CD4-positive, alpha-beta T cell (primary cell): ENCODE data around the gene ABCC4. TPM values are rescaled to one million over a fixed set of nuclear protein-coding genes. Genes with fewer than 3 reads are reported as not detected.

Experiments
- ATAC-seq: fragments of 200-7000 bp; cut with Tn5 transposase; one replicate; pipeline ENCODE4 v1.10.0; 2022; ENCODE audit warnings: mild to moderate bottlenecking; ENCODE audit not compliant: poor library complexity
- CTCF ChIA-PET: fragments of 350-600 bp; sonication (Branson Sonifier 250); formaldehyde crosslinking; loops from one replicate; lab custom pipeline; 2021; ENCODE audit warnings: antibody characterized with exemption, inconsistent platforms; lab: Charles Lee
- POLR2A ChIA-PET: fragments of 350-600 bp; sonication (Branson Sonifier 250); formaldehyde crosslinking; loops from one replicate; lab custom pipeline; 2021; ENCODE audit warnings: antibody characterized with exemption, inconsistent platforms; lab: Charles Lee
- DNase-seq, 14 experiments: peaks; one replicate each; pipeline ENCODE4 v3.0.0-alpha.2; 2013 to 2020; ENCODE audit warnings: mixed read lengths in 2 of 14
- H3K27ac ChIP-seq, 2 donors: one replicate each; pipeline versions ENCODE4 v1.5.1 to v1.7.0; 2013; ENCODE audit warnings: low read length in 2 of 2, low read depth in 1 of 2, mild to moderate bottlenecking in 1 of 2
- H3K27me3 ChIP-seq, 2 experiments: 1 replicate in 1 of 2; 2 replicates in 1 of 2; pipeline versions ENCODE4 v1.6.1 to v1.7.0; 2013; ENCODE audit warnings: low read length in 2 of 2, control low read depth in 1 of 2, mild to moderate bottlenecking in 1 of 2, moderate library complexity in 1 of 2; ENCODE audit not compliant: insufficient read depth in 2 of 2, control insufficient read depth in 1 of 2
- H3K36me3 ChIP-seq: one replicate; pipeline ENCODE4 v1.6.1; 2013; ENCODE audit warnings: low read length, control low read depth; ENCODE audit not compliant: insufficient read depth
- H3K4me1 ChIP-seq: one replicate; pipeline ENCODE4 v1.6.1; 2013; ENCODE audit warnings: low read length, control low read depth; ENCODE audit not compliant: insufficient read depth
- H3K4me3 ChIP-seq: one replicate; pipeline ENCODE4 v1.5.1; 2013; ENCODE audit warnings: mild to moderate bottlenecking, low read length, moderate library complexity
- H3K9me3 ChIP-seq, 2 experiments: 1 replicate in 1 of 2; 2 replicates in 1 of 2; pipeline versions ENCODE4 v1.6.1 to v1.7.0; 2013; ENCODE audit warnings: low read length in 2 of 2, mild to moderate bottlenecking in 2 of 2, control low read depth in 1 of 2, moderate library complexity in 1 of 2; ENCODE audit not compliant: control insufficient read depth in 1 of 2, insufficient read depth in 1 of 2
- H3K27ac Mint-ChIP-seq: one replicate; pipeline ENCODE4 v1.8.0; 2020; ENCODE audit warnings: mixed read lengths
- H3K27me3 Mint-ChIP-seq: one replicate; pipeline ENCODE4 v1.8.0; 2021; ENCODE audit warnings: mixed read lengths
- H3K36me3 Mint-ChIP-seq: one replicate; pipeline ENCODE4 v1.8.0; 2021; ENCODE audit warnings: low read depth, mixed read lengths
- H3K4me1 Mint-ChIP-seq: one replicate; pipeline ENCODE4 v1.8.0; 2021; ENCODE audit warnings: low read depth, mixed read lengths
- H3K4me3 Mint-ChIP-seq: one replicate; pipeline ENCODE4 v1.8.0; 2020; ENCODE audit warnings: mild to moderate bottlenecking, mixed read lengths
- H3K9me3 Mint-ChIP-seq: one replicate; pipeline ENCODE4 v1.8.0; 2020; ENCODE audit warnings: mixed read lengths
- CTCF ChIP-seq: fragments of 200-600 bp; IDR thresholded peaks from one replicate; pipeline ENCODE4 v1.8.0; 2022; ENCODE audit warnings: antibody characterized with exemption, mild to moderate bottlenecking
- intact Hi-C, 2 experiments: fragments of 100-400 bp; cut with DNase I in 1 of 2; cut with micrococcal nuclease in 1 of 2; formaldehyde crosslinking; loops; one replicate each; pipeline versions ENCODE4 v1.15.1 to v1.9.0; 2023 to 2025; cut with DNase I, micrococcal nuclease
- total RNA-seq, 174 experiments: library from RNA in 2 of 174; stranded (reverse) in 2 of 174; gene quantifications; one replicate each; pipeline ENCODE4 v1.2.3 and lab custom pipeline; 2021 to 2026

ABCC4 gene
- total RNA-seq, 2 experiments from 2014 or later: 4.0 to 4.4 TPM

DNA sequence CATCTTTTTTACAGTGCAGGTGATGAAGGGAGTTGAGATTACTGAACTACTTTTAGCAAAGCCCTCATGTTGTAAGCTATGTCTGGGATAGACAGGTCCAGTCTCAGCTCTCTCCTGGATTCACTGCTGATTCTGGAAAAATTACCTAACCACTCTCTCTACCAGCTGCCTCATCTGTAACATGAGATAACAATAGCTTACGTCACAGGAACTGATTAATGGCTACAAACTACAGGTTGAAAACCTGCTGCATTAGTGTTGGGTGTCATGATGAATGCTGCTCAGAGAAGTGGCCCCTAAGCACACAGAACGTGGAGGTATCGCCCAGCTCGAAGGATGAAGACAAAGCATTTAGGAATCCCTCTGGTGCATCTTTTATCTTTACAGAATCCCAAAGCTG lies 277.8 kb downstream of the ABCC4 start:
- POLR2A ChIA-PET: no interaction called here
- DNase-seq (no peak), ATAC-seq (no peak)
- Histone ChIP-seq H3K27ac (no peak overlapping the region), H3K36me3 (peaks cover 3% of the 10 kb centered on the region), H3K9me3 (no peaks in the 10 kb centered on the region), H3K27me3 (no peaks in the 10 kb centered on the region), H3K4me1 (no peaks in the 10 kb centered on the region), H3K4me3 (no peak overlapping the region)
- intact Hi-C loops: no loop called here
- H3K36me3 Mint-ChIP-seq: peaks cover 63% of the 10 kb centered on the region
- no peaks in the 10 kb centered on the region for H3K27me3 Mint-ChIP-seq
- H3K4me1 Mint-ChIP-seq: no peaks in the 10 kb centered on the region
- no peak overlapping the region for H3K4me3 Mint-ChIP-seq
- peaks cover 4% of the 10 kb centered on the region for H3K9me3 Mint-ChIP-seq
- TF ChIP-seq CTCF: no peak
- CTCF ChIA-PET: no interaction called here
- H3K27ac Mint-ChIP-seq: no peak overlapping the region

DNA sequence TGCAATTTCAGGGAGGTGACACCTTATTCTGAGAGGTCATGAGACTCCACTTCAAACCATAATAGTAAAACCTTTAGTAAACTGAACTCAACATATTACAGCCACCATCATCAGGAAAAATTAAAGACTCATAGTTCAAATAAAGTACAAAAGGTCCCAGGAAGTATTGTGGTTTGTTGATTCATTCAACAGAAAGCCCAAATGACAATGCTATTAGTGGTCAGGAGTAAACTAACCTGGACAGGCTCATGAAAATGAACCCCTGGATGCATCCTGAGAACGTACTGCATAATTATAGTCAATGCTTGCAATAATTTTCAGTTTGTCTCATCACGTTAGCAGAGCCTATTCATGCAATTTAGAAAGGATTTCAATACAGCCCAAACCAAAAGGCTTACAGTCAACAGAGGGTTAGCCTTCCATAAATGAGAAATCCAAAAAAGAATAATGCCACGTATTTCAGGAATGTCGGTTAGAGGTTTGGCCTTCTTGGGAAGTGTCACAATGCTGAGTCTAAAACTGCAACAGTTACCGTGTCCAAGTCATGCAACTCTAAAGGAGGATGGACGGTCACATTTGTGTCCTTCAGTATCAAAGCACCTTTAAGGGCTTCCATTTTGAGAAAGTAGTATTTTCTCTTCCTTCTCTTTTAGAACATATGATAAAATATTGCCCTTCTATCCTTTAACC lies 280.8 kb downstream of the ABCC4 start:
- Histone ChIP-seq H3K4me3 (no peak overlapping the region), H3K36me3 (peaks cover 3% of the 10 kb centered on the region), H3K9me3 (no peaks in the 10 kb centered on the region), H3K4me1 (no peaks in the 10 kb centered on the region), H3K27me3 (no peaks in the 10 kb centered on the region), H3K27ac (no peak overlapping the region)
- ChIA-PET CTCF (no interaction called here), POLR2A (no interaction called here)
- no peak for ATAC-seq
- intact Hi-C loops: no loop called here
- Mint-ChIP-seq H3K27me3 (no peaks in the 10 kb centered on the region), H3K9me3 (no peaks in the 10 kb centered on the region), H3K4me3 (no peak overlapping the region), H3K4me1 (no peaks in the 10 kb centered on the region), H3K36me3 (peaks cover 51% of the 10 kb centered on the region), H3K27ac (no peak overlapping the region)
- no peak for DNase-seq
- no peak for TF ChIP-seq CTCF

DNA sequence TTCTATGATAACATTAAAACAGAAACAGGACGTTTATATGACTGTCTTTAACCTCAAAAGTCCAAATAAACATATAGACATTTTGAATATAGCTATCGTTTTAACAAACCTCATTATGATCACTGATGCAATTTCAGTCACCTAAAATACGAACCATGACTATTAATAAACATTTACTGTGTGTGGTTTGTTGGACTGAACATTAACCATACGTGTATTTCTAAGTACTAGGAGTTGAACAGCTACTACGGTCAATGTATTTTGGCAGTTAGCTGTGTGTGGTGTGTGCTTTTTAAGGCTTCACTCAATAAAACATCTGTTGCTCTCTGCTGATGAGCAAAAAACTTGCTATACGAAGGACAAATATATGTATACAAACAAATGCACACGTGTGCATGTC lies 281.4 kb downstream of the ABCC4 start:
- H3K9me3 Mint-ChIP-seq: no peaks in the 10 kb centered on the region
- ATAC-seq (no peak), DNase-seq (no peak)
- peaks cover 51% of the 10 kb centered on the region for H3K36me3 Mint-ChIP-seq
- Histone ChIP-seq H3K4me3 (no peak overlapping the region), H3K36me3 (peaks cover 2% of the 10 kb centered on the region), H3K4me1 (no peaks in the 10 kb centered on the region), H3K9me3 (no peaks in the 10 kb centered on the region), H3K27me3 (no peaks in the 10 kb centered on the region), H3K27ac (no peak overlapping the region)
- TF ChIP-seq CTCF: no peak
- POLR2A ChIA-PET: interaction anchor here (1.0 kb wide), 1 partner anchor 11 kb away, joined by 3 read pairs; no protein-coding TSS in a partner anchor
- no peaks in the 10 kb centered on the region for H3K4me1 Mint-ChIP-seq
- no peak overlapping the region for H3K27ac Mint-ChIP-seq
- H3K4me3 Mint-ChIP-seq: no peak overlapping the region
- CTCF ChIA-PET: no interaction called here
- intact Hi-C loops: no loop called here
- no peaks in the 10 kb centered on the region for H3K27me3 Mint-ChIP-seq
